Liver (tissue), 9 donors: Measurements from ENCODE around the gene EOGT. TPM values are rescaled to one million over a fixed set of nuclear protein-coding genes. Genes with fewer than 3 reads are reported as not detected.

Experiments
- DNase-seq: peaks from one replicate; pipeline ENCODE4 v3.0.0-alpha.2; 2017; ENCODE audit warnings: low spot score
- H3K27ac ChIP-seq, 2 donors: one replicate each; pipeline ENCODE4 v1.7.0; 2013; ENCODE audit warnings: inconsistent platforms in 2 of 2, low read length in 2 of 2, control low read depth in 1 of 2, low read depth in 1 of 2, mild to moderate bottlenecking in 1 of 2
- H3K27me3 ChIP-seq, 4 donors: one replicate each; pipeline versions ENCODE4 v1.6.1 to v1.7.0; 2013; ENCODE audit warnings: low read length in 3 of 4, inconsistent platforms in 1 of 4, mild to moderate bottlenecking in 1 of 4, moderate library complexity in 1 of 4; ENCODE audit not compliant: control insufficient read depth in 4 of 4, insufficient read depth in 4 of 4
- H3K36me3 ChIP-seq, 4 donors: one replicate each; pipeline versions ENCODE4 v1.6.1 to v1.7.0; 2013; ENCODE audit warnings: low read length in 3 of 4, mild to moderate bottlenecking in 3 of 4, low read depth in 1 of 4, moderate library complexity in 1 of 4; ENCODE audit not compliant: control insufficient read depth in 4 of 4, insufficient read depth in 3 of 4
- H3K4me1 ChIP-seq, 4 donors: one replicate each; pipeline versions ENCODE4 v1.6.1 to v1.7.0; 2013; ENCODE audit warnings: low read length in 3 of 4, mild to moderate bottlenecking in 3 of 4, moderate library complexity in 1 of 4; ENCODE audit not compliant: control insufficient read depth in 4 of 4, insufficient read depth in 4 of 4
- H3K4me3 ChIP-seq, 3 donors: one replicate each; pipeline versions ENCODE4 v1.6.1 to v1.7.0; 2013; ENCODE audit warnings: low read length in 3 of 3, control low read depth in 1 of 3, low read depth in 1 of 3, mild to moderate bottlenecking in 1 of 3
- H3K9ac ChIP-seq, 2 donors: one replicate each; pipeline ENCODE4 v1.7.0; 2013; ENCODE audit warnings: low read length in 2 of 2, mild to moderate bottlenecking in 2 of 2, moderate library complexity in 2 of 2, control low read depth in 1 of 2, low read depth in 1 of 2
- H3K9me3 ChIP-seq, 4 donors: one replicate each; pipeline versions ENCODE4 v1.6.1 to v1.7.0; 2013; ENCODE audit warnings: low read length in 3 of 4; ENCODE audit not compliant: control insufficient read depth in 4 of 4
- EGR1 ChIP-seq, 2 donors: IDR thresholded peaks; 2 replicates each; pipeline ENCODE4 v1.6.1; 2016 to 2018; ENCODE audit warnings: antibody characterized with exemption in 2 of 2, low read depth in 2 of 2
- FOXA1 ChIP-seq: IDR thresholded peaks from 2 replicates; pipeline ENCODE4 v1.6.1; 2016; ENCODE audit warnings: antibody characterized with exemption
- FOXA2 ChIP-seq: IDR thresholded peaks from 2 replicates; pipeline ENCODE4 v1.6.1; 2016; ENCODE audit warnings: antibody characterized with exemption
- GABPA ChIP-seq, 2 donors: IDR thresholded peaks in 1 of 2; conservative IDR thresholded peaks in 1 of 2; 2 replicates each; pipeline ENCODE4 v1.6.1; 2016; ENCODE audit warnings: antibody characterized with exemption in 2 of 2, mild to moderate bottlenecking in 1 of 2, moderate library complexity in 1 of 2
- HNF4A ChIP-seq, 2 donors: conservative IDR thresholded peaks; 2 replicates each; pipeline ENCODE4 v1.6.1; 2016; ENCODE audit warnings: antibody characterized with exemption in 2 of 2, mild to moderate bottlenecking in 2 of 2
- HNF4G ChIP-seq: IDR thresholded peaks from 2 replicates; pipeline ENCODE4 v1.6.1; 2016; ENCODE audit warnings: antibody characterized with exemption
- JUND ChIP-seq, 2 donors: IDR thresholded peaks; 2 replicates each; pipeline ENCODE4 v1.6.1; 2016; ENCODE audit warnings: antibody characterized with exemption in 2 of 2
- NR2F2 ChIP-seq: IDR thresholded peaks from 2 replicates; pipeline ENCODE4 v1.6.1; 2016; ENCODE audit warnings: antibody characterized with exemption
- RAD21 ChIP-seq, 2 donors: IDR thresholded peaks; 2 replicates each; pipeline ENCODE4 v1.6.1; 2016; ENCODE audit warnings: antibody characterized with exemption in 2 of 2, mild to moderate bottlenecking in 2 of 2
- RXRA ChIP-seq, 2 donors: IDR thresholded peaks; 2 replicates each; pipeline ENCODE4 v1.6.1; 2017 to 2018; ENCODE audit warnings: antibody characterized with exemption in 2 of 2, mild to moderate bottlenecking in 1 of 2
- SP1 ChIP-seq: IDR thresholded peaks from 2 replicates; pipeline ENCODE4 v1.6.1; 2018; ENCODE audit warnings: antibody characterized with exemption, mild to moderate bottlenecking
- TAF1 ChIP-seq: conservative IDR thresholded peaks from 2 replicates; pipeline ENCODE4 v1.6.1; 2016; ENCODE audit warnings: antibody characterized with exemption, mild to moderate bottlenecking
- YY1 ChIP-seq: IDR thresholded peaks from 2 replicates; pipeline ENCODE4 v1.6.1; 2016; ENCODE audit warnings: antibody characterized with exemption, mild to moderate bottlenecking
- WGBS: extraction: QIAGEN DNeasy Blood & Tissue Kit; methylation state at CpG from one replicate; pipeline ENCODE4 v1.1.7; 2013; 5-methylcytosine and 5-hydroxymethylcytosine counted together
- polyA plus RNA-seq, 2 donors: library from polyadenylated mRNA; stranded (reverse) in 1 of 2; unstranded in 1 of 2; fragments of 200-250 nt in 1 of 2; fragments of >200 nt in 1 of 2; fragmentation: Nextera tagmentation in 1 of 2; extraction: Ambion mirVana in 1 of 2; gene quantifications; one replicate each; pipeline versions ENCODE4 v1.2.1 to v1.2.3, GENCODE V29; 2013 to 2015
- total RNA-seq, 2 donors: library from RNA; depleted of rRNA; stranded (reverse); fragments of >200 nt; gene quantifications; one replicate each; pipeline ENCODE4 v1.2.3, GENCODE V29; 2014
- TF ChIP-seq, protein P1 (sequence below): fragments of 150-350 bp; IDR thresholded peaks from 2 replicates; pipeline ENCODE4 v1.5.1; 2017; ENCODE audit warnings: improper control_type of control experiment, low read depth, low read length; ENCODE audit not compliant: missing input control
- TF ChIP-seq, protein P2 (sequence below): IDR thresholded peaks from 2 replicates; pipeline ENCODE4 v1.6.1; 2016; ENCODE audit warnings: antibody characterized with exemption
- TF ChIP-seq, protein P3 (sequence below): IDR thresholded peaks from 2 replicates; pipeline ENCODE4 v1.6.1; 2016; ENCODE audit warnings: antibody characterized with exemption
- TF ChIP-seq, protein P4 (sequence below): IDR thresholded peaks from 2 replicates; pipeline ENCODE4 v1.6.1; 2016; ENCODE audit warnings: antibody characterized with exemption
- TF ChIP-seq, protein P5 (sequence below): IDR thresholded peaks from 2 replicates; pipeline ENCODE4 v1.6.1; 2016; ENCODE audit warnings: antibody characterized with exemption, mild to moderate bottlenecking
- donor health status: healthy.
- donor health status: healthy.
- donor health status: healthy.
- donor health status: healthy.
- donor health status: healthy.

EOGT gene
- total and polyA plus RNA-seq, 4 donors = 2.6 to 7.5 (median 5.1) TPM

DNA sequence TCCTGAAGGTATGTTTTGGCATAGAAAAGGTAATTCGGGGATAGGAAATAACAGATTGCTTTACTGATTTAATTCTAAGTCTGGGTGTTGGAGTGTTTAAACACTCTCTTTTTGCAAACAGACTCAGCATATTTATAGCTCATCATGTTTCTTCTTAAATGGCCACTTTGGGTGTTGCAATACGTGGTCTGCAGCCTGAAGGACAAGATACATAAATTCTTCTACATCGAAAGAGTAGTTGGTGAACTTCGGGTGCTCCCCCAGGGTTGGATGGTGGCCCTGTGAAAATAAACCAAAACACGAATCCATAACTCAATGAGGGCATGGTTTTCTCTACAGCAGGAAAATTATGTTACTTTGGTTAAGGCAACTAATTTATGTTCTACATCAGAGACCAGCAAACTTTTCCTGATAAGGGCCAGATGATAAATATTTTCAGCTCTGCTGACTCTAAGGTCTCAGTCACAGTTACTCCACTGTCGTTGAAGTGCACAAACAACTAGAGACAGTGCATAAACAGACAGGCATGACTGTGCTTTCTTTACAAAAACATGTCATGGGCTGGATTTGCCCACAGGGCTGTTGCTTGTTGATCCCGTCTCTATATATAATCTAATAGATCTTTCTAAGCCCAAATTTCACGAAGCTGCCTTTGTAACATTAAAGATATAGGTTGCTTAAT is 35.9 kb downstream of the EOGT start (continued):
- TF ChIP-seq RXRA (IDR thresholded peaks at IDR 0.05) = no peak

DNA sequence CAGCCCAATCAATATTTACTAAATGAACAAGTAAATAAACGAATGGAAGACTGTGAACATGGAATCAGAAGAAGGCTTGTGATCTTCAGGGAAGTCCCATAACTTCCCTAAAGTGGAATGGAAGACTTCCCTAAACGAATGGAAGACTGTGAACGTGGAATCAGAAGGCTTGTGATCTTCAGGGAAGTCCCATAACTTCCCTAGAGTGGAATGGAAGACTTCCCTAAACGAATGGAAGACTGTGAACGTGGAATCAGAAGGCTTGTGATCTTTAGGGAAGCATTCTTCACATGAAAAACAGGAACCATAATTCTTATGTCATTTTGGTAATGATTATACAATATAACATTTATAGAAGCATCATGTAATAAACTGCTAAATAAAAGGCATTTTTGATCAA is 38.8 kb downstream of the EOGT start:
- Histone ChIP-seq H3K27ac (no peak overlapping the region), H3K4me1 (no peaks in the 10 kb centered on the region), H3K9ac (no peak overlapping the region), H3K9me3 (no peaks in the 10 kb centered on the region), H3K4me3 (no peak overlapping the region), H3K27me3 (peaks cover 0 to 3% (median 0%) of the 10 kb centered on the region in 4 donors), H3K36me3 (peaks cover 3 to 21% (median 16%) of the 10 kb centered on the region in 4 donors)
- TF ChIP-seq, protein P1, sequence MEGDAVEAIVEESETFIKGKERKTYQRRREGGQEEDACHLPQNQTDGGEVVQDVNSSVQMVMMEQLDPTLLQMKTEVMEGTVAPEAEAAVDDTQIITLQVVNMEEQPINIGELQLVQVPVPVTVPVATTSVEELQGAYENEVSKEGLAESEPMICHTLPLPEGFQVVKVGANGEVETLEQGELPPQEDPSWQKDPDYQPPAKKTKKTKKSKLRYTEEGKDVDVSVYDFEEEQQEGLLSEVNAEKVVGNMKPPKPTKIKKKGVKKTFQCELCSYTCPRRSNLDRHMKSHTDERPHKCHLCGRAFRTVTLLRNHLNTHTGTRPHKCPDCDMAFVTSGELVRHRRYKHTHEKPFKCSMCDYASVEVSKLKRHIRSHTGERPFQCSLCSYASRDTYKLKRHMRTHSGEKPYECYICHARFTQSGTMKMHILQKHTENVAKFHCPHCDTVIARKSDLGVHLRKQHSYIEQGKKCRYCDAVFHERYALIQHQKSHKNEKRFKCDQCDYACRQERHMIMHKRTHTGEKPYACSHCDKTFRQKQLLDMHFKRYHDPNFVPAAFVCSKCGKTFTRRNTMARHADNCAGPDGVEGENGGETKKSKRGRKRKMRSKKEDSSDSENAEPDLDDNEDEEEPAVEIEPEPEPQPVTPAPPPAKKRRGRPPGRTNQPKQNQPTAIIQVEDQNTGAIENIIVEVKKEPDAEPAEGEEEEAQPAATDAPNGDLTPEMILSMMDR = no peak
- TF ChIP-seq EGR1 (IDR thresholded peaks at IDR 0.05; ENCODE audit: low read depth in 2 of 2) = no peak
- TF ChIP-seq HNF4G = no peak
- TF ChIP-seq, protein P2, sequence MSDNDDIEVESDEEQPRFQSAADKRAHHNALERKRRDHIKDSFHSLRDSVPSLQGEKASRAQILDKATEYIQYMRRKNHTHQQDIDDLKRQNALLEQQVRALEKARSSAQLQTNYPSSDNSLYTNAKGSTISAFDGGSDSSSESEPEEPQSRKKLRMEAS = no peak
- TF ChIP-seq, protein P3, sequence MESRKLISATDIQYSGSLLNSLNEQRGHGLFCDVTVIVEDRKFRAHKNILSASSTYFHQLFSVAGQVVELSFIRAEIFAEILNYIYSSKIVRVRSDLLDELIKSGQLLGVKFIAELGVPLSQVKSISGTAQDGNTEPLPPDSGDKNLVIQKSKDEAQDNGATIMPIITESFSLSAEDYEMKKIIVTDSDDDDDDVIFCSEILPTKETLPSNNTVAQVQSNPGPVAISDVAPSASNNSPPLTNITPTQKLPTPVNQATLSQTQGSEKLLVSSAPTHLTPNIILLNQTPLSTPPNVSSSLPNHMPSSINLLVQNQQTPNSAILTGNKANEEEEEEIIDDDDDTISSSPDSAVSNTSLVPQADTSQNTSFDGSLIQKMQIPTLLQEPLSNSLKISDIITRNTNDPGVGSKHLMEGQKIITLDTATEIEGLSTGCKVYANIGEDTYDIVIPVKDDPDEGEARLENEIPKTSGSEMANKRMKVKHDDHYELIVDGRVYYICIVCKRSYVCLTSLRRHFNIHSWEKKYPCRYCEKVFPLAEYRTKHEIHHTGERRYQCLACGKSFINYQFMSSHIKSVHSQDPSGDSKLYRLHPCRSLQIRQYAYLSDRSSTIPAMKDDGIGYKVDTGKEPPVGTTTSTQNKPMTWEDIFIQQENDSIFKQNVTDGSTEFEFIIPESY = no peak
- no peak for TF ChIP-seq TAF1
- no peak for TF ChIP-seq SP1
- no peak for TF ChIP-seq RXRA (IDR thresholded peaks at IDR 0.05)
- no peak for TF ChIP-seq RAD21 (IDR thresholded peaks at IDR 0.05)
- TF ChIP-seq, protein P4, sequence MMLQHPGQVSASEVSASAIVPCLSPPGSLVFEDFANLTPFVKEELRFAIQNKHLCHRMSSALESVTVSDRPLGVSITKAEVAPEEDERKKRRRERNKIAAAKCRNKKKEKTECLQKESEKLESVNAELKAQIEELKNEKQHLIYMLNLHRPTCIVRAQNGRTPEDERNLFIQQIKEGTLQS = no peak
- no peak for TF ChIP-seq JUND (IDR thresholded peaks at IDR 0.05)
- no peak for TF ChIP-seq GABPA (IDR thresholded peaks at IDR 0.05 in 1 of 2, conservative IDR thresholded peaks at IDR 0.05 in 1 of 2)
- TF ChIP-seq YY1 = no peak
- no peak for TF ChIP-seq HNF4A (conservative IDR thresholded peaks at IDR 0.05)
- no peak for TF ChIP-seq FOXA1
- TF ChIP-seq FOXA2 = no peak
- no peak for TF ChIP-seq NR2F2
- TF ChIP-seq, protein P5, sequence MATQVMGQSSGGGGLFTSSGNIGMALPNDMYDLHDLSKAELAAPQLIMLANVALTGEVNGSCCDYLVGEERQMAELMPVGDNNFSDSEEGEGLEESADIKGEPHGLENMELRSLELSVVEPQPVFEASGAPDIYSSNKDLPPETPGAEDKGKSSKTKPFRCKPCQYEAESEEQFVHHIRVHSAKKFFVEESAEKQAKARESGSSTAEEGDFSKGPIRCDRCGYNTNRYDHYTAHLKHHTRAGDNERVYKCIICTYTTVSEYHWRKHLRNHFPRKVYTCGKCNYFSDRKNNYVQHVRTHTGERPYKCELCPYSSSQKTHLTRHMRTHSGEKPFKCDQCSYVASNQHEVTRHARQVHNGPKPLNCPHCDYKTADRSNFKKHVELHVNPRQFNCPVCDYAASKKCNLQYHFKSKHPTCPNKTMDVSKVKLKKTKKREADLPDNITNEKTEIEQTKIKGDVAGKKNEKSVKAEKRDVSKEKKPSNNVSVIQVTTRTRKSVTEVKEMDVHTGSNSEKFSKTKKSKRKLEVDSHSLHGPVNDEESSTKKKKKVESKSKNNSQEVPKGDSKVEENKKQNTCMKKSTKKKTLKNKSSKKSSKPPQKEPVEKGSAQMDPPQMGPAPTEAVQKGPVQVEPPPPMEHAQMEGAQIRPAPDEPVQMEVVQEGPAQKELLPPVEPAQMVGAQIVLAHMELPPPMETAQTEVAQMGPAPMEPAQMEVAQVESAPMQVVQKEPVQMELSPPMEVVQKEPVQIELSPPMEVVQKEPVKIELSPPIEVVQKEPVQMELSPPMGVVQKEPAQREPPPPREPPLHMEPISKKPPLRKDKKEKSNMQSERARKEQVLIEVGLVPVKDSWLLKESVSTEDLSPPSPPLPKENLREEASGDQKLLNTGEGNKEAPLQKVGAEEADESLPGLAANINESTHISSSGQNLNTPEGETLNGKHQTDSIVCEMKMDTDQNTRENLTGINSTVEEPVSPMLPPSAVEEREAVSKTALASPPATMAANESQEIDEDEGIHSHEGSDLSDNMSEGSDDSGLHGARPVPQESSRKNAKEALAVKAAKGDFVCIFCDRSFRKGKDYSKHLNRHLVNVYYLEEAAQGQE = no peak
- no peak for DNase-seq
- 82% methylated on average over 5 of the region's 5 CpGs for WGBS
